ENCODE data around the gene MYNN. TPM values are rescaled to one million over a fixed set of nuclear protein-coding genes. Genes with fewer than 3 reads are reported as not detected.
A peak's percentile ranks its signal among the peaks of the same experiment; 100 is the strongest.

The MYNN gene
- total RNA-seq, 1 experiment from 2014 or later: 12.9 TPM

DNA sequence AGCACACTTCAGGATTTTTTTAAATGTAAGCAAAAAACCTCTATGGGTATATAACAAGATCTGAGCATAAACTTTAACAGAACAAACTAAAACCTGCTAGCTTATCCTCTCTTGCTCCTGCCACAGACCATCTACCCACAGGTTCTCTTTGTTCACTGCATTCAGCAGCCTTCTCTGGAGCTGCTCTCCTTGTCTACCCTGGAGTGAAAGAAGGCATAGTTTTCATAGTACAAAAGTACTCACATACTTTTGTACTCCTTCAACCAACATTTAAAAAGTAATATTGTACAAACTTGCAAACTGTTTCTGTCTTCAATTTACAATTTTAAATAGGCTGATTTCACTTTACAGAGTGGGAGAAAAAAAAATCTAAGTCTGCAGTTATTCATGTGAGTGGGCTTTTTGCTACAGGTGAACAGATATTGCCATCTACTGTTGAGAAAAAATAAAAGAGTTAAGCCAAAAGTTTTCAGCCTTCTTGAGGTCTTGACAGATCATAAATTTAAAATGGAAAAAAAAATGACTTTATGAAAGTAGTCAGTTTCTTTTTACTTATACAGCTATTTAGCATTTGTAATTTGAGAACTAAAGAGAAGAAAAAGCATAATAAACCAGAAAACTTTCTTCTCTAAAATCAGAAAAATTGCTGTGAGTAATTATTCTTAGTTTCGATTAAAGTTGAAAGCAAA is 28.7 kb upstream of the MYNN start:
- Histone ChIP-seq H3K79me2 (ENCODE audit: low read length) (no peaks in the 10 kb centered on the region), H3K9me3 (ENCODE audit: low read length) (no peaks in the 10 kb centered on the region), H3K9me2 (replicated peaks; ENCODE audit: low read length) (no peaks in the 10 kb centered on the region), H3K4me1 (ENCODE audit: insufficient read depth, low read length) (peaks cover 20% of the 10 kb centered on the region), H3K27ac (ENCODE audit: low read length) (no peak overlapping the region), H3K4me2 (ENCODE audit: low read length) (no peak overlapping the region), H3K9ac (ENCODE audit: low read length) (no peak overlapping the region), H3K4me3 (ENCODE audit: low read length) (no peak overlapping the region), H2AFZ (ENCODE audit: low read length) (no peak overlapping the region), H3K27me3 (ENCODE audit: low read length) (no peaks in the 10 kb centered on the region), H3F3A (ENCODE audit: low read length, unreplicated experiment) (no peaks in the 10 kb centered on the region), H4K20me1 (ENCODE audit: low read length) (no peaks in the 10 kb centered on the region), H3K36me3 (ENCODE audit: low read depth, low read length) (no peaks in the 10 kb centered on the region)
- TF ChIP-seq CTCF (conservative IDR thresholded peaks at IDR 0.05; ENCODE audit: low read depth, low read length): peak; percentile 83
- TF ChIP-seq EZH2 (IDR thresholded peaks at IDR 0.05; ENCODE audit: low read length, unreplicated experiment): no peak
- ChIA-PET POLR2A (ENCODE audit: unreplicated experiment) (no interaction called here), CTCF (interaction anchor here (0.7 to 1.0 kb wide), 4 partner anchors 75 to 880 kb away, joined by 3 to 6 read pairs (median 3); no protein-coding TSS in a partner anchor)
- BruUV-seq (replicated peaks): no TSS peak
- ATAC-seq: 0 out of 2 replicates have a peak, but pooled peaks have one; percentile 39
- DNase-seq: peak; percentile 66
- intact Hi-C loops (cut with micrococcal nuclease): loop anchor here (2.0 to 5.0 kb wide), 4 partner anchors 597 to 882 kb away; no protein-coding TSS in a partner anchor

DNA sequence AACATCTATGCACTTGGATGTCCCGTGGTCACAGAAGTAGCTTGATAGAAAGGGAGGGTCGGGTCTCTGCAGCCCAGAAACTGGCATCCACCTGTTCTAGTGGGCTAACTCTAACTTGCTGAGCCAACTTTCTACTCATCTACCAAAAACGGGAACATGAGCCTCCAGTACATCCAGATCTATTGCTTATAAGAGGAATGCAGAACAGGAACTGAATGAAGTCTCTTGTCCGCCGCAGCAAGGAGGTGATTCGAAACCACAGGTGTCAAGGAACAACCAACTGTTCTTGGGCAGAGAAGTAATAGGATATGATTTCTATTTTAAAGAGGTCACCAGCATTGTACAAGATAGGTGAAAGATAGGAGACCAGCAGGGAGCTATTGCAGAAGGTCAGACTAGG is 26.3 kb upstream of the MYNN start:
- DNase-seq: no peak
- no peaks in the 10 kb centered on the region for H3K36me3 ChIP-seq (ENCODE audit: low read depth, low read length)
- H3K9me2 ChIP-seq (replicated peaks; ENCODE audit: low read length): no peaks in the 10 kb centered on the region
- H3K27ac ChIP-seq (ENCODE audit: low read length): no peak overlapping the region
- TF ChIP-seq EZH2 (IDR thresholded peaks at IDR 0.05; ENCODE audit: low read length, unreplicated experiment) (no peak), EZH2phosphoT487 (IDR thresholded peaks at IDR 0.05; ENCODE audit: borderline replicate concordance, low read length) (no peak), CTCF (conservative IDR thresholded peaks at IDR 0.05; ENCODE audit: low read depth, low read length) (no peak)
- POLR2A ChIA-PET (ENCODE audit: unreplicated experiment): no interaction called here
- intact Hi-C loops (cut with micrococcal nuclease): no loop called here
- CTCF ChIA-PET: no interaction called here
- H3K9me3 ChIP-seq (ENCODE audit: low read length): no peaks in the 10 kb centered on the region
- ATAC-seq: no peak
- H3K4me2 ChIP-seq (ENCODE audit: low read length): no peak overlapping the region
- H3F3A ChIP-seq (ENCODE audit: low read length, unreplicated experiment): no peaks in the 10 kb centered on the region
- H2AFZ ChIP-seq (ENCODE audit: low read length): no peak overlapping the region
- no peaks in the 10 kb centered on the region for H4K20me1 ChIP-seq (ENCODE audit: low read length)
- no peak overlapping the region for H3K4me3 ChIP-seq (ENCODE audit: low read length)
- H3K9ac ChIP-seq (ENCODE audit: low read length): no peak overlapping the region
- no TSS peak for BruUV-seq (replicated peaks)
- no peaks in the 10 kb centered on the region for H3K79me2 ChIP-seq (ENCODE audit: low read length)
- H3K4me1 ChIP-seq (ENCODE audit: insufficient read depth, low read length): peaks cover 20% of the 10 kb centered on the region
- no peaks in the 10 kb centered on the region for H3K27me3 ChIP-seq (ENCODE audit: low read length)

DNA sequence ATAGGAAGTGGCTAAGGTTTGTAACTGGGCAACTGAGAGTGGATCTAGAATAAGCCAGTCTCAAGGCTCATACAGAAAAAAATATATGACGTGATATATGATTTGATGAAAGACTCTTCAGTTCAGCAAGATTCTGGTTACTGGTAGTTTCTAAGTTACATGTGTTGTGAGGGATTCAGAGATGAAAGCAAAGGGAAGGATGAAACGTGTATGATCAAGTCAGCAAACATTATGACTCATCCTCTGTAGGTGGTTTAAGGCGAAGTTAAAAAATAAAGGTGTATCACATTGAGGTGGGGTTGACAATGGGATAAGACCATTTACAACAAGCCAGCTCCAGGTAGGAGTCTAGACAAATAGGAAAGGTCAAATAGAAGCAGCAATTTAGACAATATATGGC is 24.5 kb upstream of the MYNN start:
- H3K36me3 ChIP-seq (ENCODE audit: low read depth, low read length): no peaks in the 10 kb centered on the region
- no peak overlapping the region for H3K9ac ChIP-seq (ENCODE audit: low read length)
- H3K4me2 ChIP-seq (ENCODE audit: low read length): 0 out of 2 replicates have a peak overlapping the region, but pooled peaks have one; percentile 5
- H3F3A ChIP-seq (ENCODE audit: low read length, unreplicated experiment): no peaks in the 10 kb centered on the region
- ATAC-seq (peak; percentile 88), DNase-seq (peak; percentile 74)
- POLR2A ChIA-PET (ENCODE audit: unreplicated experiment): no interaction called here
- no TSS peak for BruUV-seq (replicated peaks)
- CTCF ChIA-PET: no interaction called here
- H3K4me1 ChIP-seq (ENCODE audit: insufficient read depth, low read length): peaks cover 20% of the 10 kb centered on the region
- H3K79me2 ChIP-seq (ENCODE audit: low read length): no peaks in the 10 kb centered on the region
- intact Hi-C loops (cut with micrococcal nuclease): no loop called here
- no peaks in the 10 kb centered on the region for H3K27me3 ChIP-seq (ENCODE audit: low read length)
- H3K9me3 ChIP-seq (ENCODE audit: low read length): no peaks in the 10 kb centered on the region
- no peaks in the 10 kb centered on the region for H3K9me2 ChIP-seq (replicated peaks; ENCODE audit: low read length)
- TF ChIP-seq EZH2 (IDR thresholded peaks at IDR 0.05; ENCODE audit: low read length, unreplicated experiment) (no peak), CTCF (conservative IDR thresholded peaks at IDR 0.05; ENCODE audit: low read depth, low read length) (no peak), EZH2phosphoT487 (IDR thresholded peaks at IDR 0.05; ENCODE audit: borderline replicate concordance, low read length) (no peak)
- no peaks in the 10 kb centered on the region for H4K20me1 ChIP-seq (ENCODE audit: low read length)
- H3K4me3 ChIP-seq (ENCODE audit: low read length): no peak overlapping the region
- no peak overlapping the region for H3K27ac ChIP-seq (ENCODE audit: low read length)
- no peak overlapping the region for H2AFZ ChIP-seq (ENCODE audit: low read length)
